HepG2 (cell line): Measurements from ENCODE around the gene CYYR1. TPM values are rescaled to one million over a fixed set of nuclear protein-coding genes. Genes with fewer than 3 reads are reported as not detected.

Experiments
- ATAC-seq: fragments of 200-7000 bp; cut with Tn5 transposase; 3 replicates; pipeline ENCODE4 v1.9.1; 2020; ENCODE audit warnings: mild to moderate bottlenecking, moderate library complexity
- BruUV-seq: library from RNA; stranded (reverse); fragments of 400-500 nt; replicated peaks from 2 replicates; lab custom pipeline; 2021; lab: Mats Ljungman, UMichigan
- CTCF ChIA-PET: fragments of 300-600 bp; formaldehyde crosslinking; extraction: SDS; loops from one replicate; lab custom pipeline; 2021; ENCODE audit warnings: low total read pairs, inconsistent platforms, low intra/inter-chr PET ratio; lab: Yijun Ruan, JAX
- POLR2A ChIA-PET: fragments of 350-600 bp; sonication (Branson Sonifier 250); formaldehyde crosslinking; loops from one replicate; lab custom pipeline; 2020; ENCODE audit warnings: antibody characterized with exemption, inconsistent platforms; lab: Yijun Ruan, JAX
- DNase-seq: peaks from one replicate; pipeline ENCODE4 v3.0.0-alpha.2; 2015; ENCODE audit warnings: low spot score
- FAIRE-seq: peaks from 3 replicates; lab custom pipeline; 2011; peaks lifted over from hg19 to GRCh38; lab: Jason Lieb, UNC
- H2AFZ ChIP-seq: one replicate; pipeline ENCODE4 v1.6.1; 2011; ENCODE audit warnings: low read length, inconsistent platforms
- H3K27ac ChIP-seq: fragments of 300-600 bp; 3 replicates; pipeline ENCODE4 v1.8.0; 2011; ENCODE audit warnings: mixed run types, mild to moderate bottlenecking, mixed read lengths, low read length, inconsistent platforms; ENCODE audit not compliant: insufficient read depth; ENCODE audit errors: extremely low read length
- H3K27me3 ChIP-seq, 2 experiments: fragments of 200-600 bp in 1 of 2; 2 replicates in 1 of 2; 3 replicates in 1 of 2; pipeline versions ENCODE4 v1.6.0 to v1.8.0; 2011; ENCODE audit warnings: low read length in 2 of 2, mild to moderate bottlenecking in 2 of 2, moderate library complexity in 2 of 2, inconsistent platforms in 1 of 2; ENCODE audit not compliant: insufficient read depth in 2 of 2, control insufficient read depth in 1 of 2
- H3K36me3 ChIP-seq, 2 experiments: fragments of 200-600 bp in 1 of 2; replicated peaks in 1 of 2; 2 replicates in 1 of 2; 3 replicates in 1 of 2; pipeline versions ENCODE4 v1.5.1 to v1.8.0; 2011; ENCODE audit warnings: low read length in 2 of 2, inconsistent platforms in 1 of 2; ENCODE audit not compliant: insufficient read depth in 2 of 2, control insufficient read depth in 1 of 2
- H3K4me1 ChIP-seq: 2 replicates; pipeline ENCODE4 v1.5.1; 2012; ENCODE audit warnings: low read length, inconsistent platforms; ENCODE audit not compliant: insufficient read depth
- H3K4me2 ChIP-seq: 2 replicates; pipeline ENCODE4 v1.6.0; 2011; ENCODE audit warnings: low read depth, low read length, inconsistent platforms
- H3K4me3 ChIP-seq, 3 experiments: fragments of 200-600 bp in 1 of 3; sonication (generic), shearing (Covaris generic) in 1 of 3; replicated peaks in 1 of 3; 2 replicates each; pipeline ENCODE4 v1.5.1; 2011 to 2016; ENCODE audit warnings: low read length in 3 of 3, inconsistent platforms in 2 of 3, low read depth in 2 of 3, mild to moderate bottlenecking in 2 of 3, control low read depth in 1 of 3, mixed read lengths in 1 of 3; ENCODE audit not compliant: insufficient read depth in 1 of 3
- H3K79me2 ChIP-seq: one replicate; pipeline ENCODE4 v1.6.1; 2011; ENCODE audit warnings: low read length, inconsistent platforms; ENCODE audit not compliant: insufficient read depth
- H3K9ac ChIP-seq: 2 replicates; pipeline ENCODE4 v1.6.0; 2011; ENCODE audit warnings: mild to moderate bottlenecking, low read depth, low read length, inconsistent platforms; ENCODE audit not compliant: insufficient read depth
- H3K9me3 ChIP-seq: 2 replicates; pipeline ENCODE4 v1.5.1; 2012; ENCODE audit warnings: mild to moderate bottlenecking, low read length
- H4K20me1 ChIP-seq: 2 replicates; pipeline ENCODE4 v1.6.0; 2011; ENCODE audit warnings: inconsistent platforms, mild to moderate bottlenecking, low read length, moderate library complexity; ENCODE audit not compliant: insufficient read depth
- EHMT2 ChIP-seq: fragments of 200-600 bp; sonication (generic); IDR thresholded peaks from 2 replicates; pipeline ENCODE4 v1.7.0; 2017; ENCODE audit warnings: antibody characterized with exemption, low read depth, low read length, borderline replicate concordance
- HNRNPLL ChIP-seq: fragments of 200-400 bp; formaldehyde crosslinking; IDR thresholded peaks from 2 replicates; pipeline ENCODE4 v1.6.1; 2017; ENCODE audit warnings: mild to moderate bottlenecking, low read depth, low read length; ENCODE audit not compliant: poor library complexity, severe bottlenecking
- JUN ChIP-seq: sonication (generic); formaldehyde crosslinking; IDR thresholded peaks from 2 replicates; pipeline ENCODE4 v1.4.0; 2020; ENCODE audit warnings: mild to moderate bottlenecking, missing genetic modification reagents
- KDM6A ChIP-seq: IDR thresholded peaks from 2 replicates; pipeline ENCODE4 v1.6.1; 2016; ENCODE audit warnings: low read depth
- PHB2 ChIP-seq: fragments of 450-650 bp; IDR thresholded peaks from 2 replicates; pipeline ENCODE4 v1.6.1; 2018; ENCODE audit not compliant: partially characterized antibody
- SIX4 ChIP-seq: sonication (generic); formaldehyde crosslinking; IDR thresholded peaks from 2 replicates; pipeline ENCODE4 v1.4.0; 2020; ENCODE audit warnings: missing genetic modification reagents
- ZBTB49 ChIP-seq: sonication (generic); formaldehyde crosslinking; IDR thresholded peaks from 2 replicates; pipeline ENCODE4 v1.4.0; 2020; ENCODE audit warnings: missing genetic modification reagents, borderline replicate concordance
- ZNF558 ChIP-seq: sonication (generic); formaldehyde crosslinking; IDR thresholded peaks from 2 replicates; pipeline ENCODE4 v1.9.0; 2022; ENCODE audit warnings: mild to moderate bottlenecking, missing genetic modification reagents, borderline replicate concordance
- ZNF589 ChIP-seq: sonication (generic); formaldehyde crosslinking; conservative IDR thresholded peaks from 2 replicates; pipeline ENCODE4 v1.8.0; 2022; ENCODE audit warnings: mild to moderate bottlenecking, moderate library complexity, missing genetic modification reagents
- ZNF773 ChIP-seq: sonication (generic); formaldehyde crosslinking; IDR thresholded peaks from 2 replicates; pipeline ENCODE4 v1.4.0; 2020; ENCODE audit warnings: missing genetic modification reagents, borderline replicate concordance
- ZNF781 ChIP-seq: sonication (generic); formaldehyde crosslinking; IDR thresholded peaks from 2 replicates; pipeline ENCODE4 v1.5.1; 2020; ENCODE audit warnings: borderline replicate concordance, mild to moderate bottlenecking, missing genetic modification reagents; ENCODE audit errors: not compliant biosample characterization
- WGBS: methylation state at CpG from one replicate; pipeline ENCODE4 v1.1.6; 2017; ENCODE audit warnings: low lambda C conversion rate; 5-methylcytosine and 5-hydroxymethylcytosine counted together
- in situ Hi-C: cut with HindIII; loops from 2 replicates; pipeline ENCODE4 v1.10.0; 2017; ENCODE audit warnings: low pct_unique_long_range_greater_than_20kb; ENCODE audit not compliant: extremely low pct_ligation_motif_present
- intact Hi-C: fragments of 100-400 bp; cut with micrococcal nuclease; formaldehyde crosslinking; loops from one replicate; pipeline ENCODE4 v1.10.0; 2022; ENCODE audit not compliant: unreplicated experiment
- polyA plus RNA-seq, 8 experiments: library from polyadenylated mRNA; depleted of rRNA in 3 of 8; stranded (reverse) in 7 of 8; unstranded in 1 of 8; fragments of >200 nt; fragmentation: Illumina TruSeq in 4 of 8; extraction: Trizol in 4 of 8; gene quantifications; 2 replicates each; pipeline versions ENCODE4 v1.2.1 to v1.2.3, GENCODE V29; 2011 to 2016; ENCODE audit warnings: low read depth in 4 of 8, missing spikeins in 1 of 8, mixed read lengths in 1 of 8; ENCODE audit not compliant: insufficient read depth in 1 of 8
- total RNA-seq, 5 experiments: library from RNA; depleted of rRNA; stranded (reverse); fragments of >200 nt; fragmentation: Illumina TruSeq; extraction: Trizol; gene quantifications; 2 replicates each; pipeline ENCODE4 v1.2.3, GENCODE V29; 2016; ENCODE audit warnings: low read depth in 1 of 5
- TF ChIP-seq, protein P1 (sequence below), 2 experiments: sonication (generic) in 1 of 2; formaldehyde crosslinking in 1 of 2; IDR thresholded peaks; 2 replicates each; pipeline versions ENCODE4 v1.4.0 to v1.6.1; 2018 to 2020; ENCODE audit warnings: missing genetic modification reagents in 2 of 2, borderline replicate concordance in 1 of 2, low read depth in 1 of 2, mild to moderate bottlenecking in 1 of 2, missing biosample characterization in 1 of 2
- TF ChIP-seq, protein P2 (sequence below): fragments of 450-650 bp; IDR thresholded peaks from 2 replicates; pipeline ENCODE4 v1.6.1; 2017; ENCODE audit warnings: mild to moderate bottlenecking
- TF ChIP-seq, protein P3 (sequence below): sonication (generic); formaldehyde crosslinking; IDR thresholded peaks from 2 replicates; pipeline ENCODE4 v1.4.0; 2020; ENCODE audit warnings: mild to moderate bottlenecking, missing genetic modification reagents

CYYR1 gene
- total and polyA plus RNA-seq, 2 of the 13 experiments (the other 11 are each of a cell fraction or from before 2014, with no cell fraction given) = not detected

GRCh38 chr21:26534517-26534916, 38.6 kb downstream of the CYYR1 start (continued):
- TF ChIP-seq ZNF558 (CRISPR knock-in tag) (no peak), ZNF773 (no peak), ZNF781 (CRISPR knock-in tag) (no peak)

GRCh38 chr21:26532208-26532607, 40.9 kb downstream of the CYYR1 start:
- in situ Hi-C loops = no loop called here
- ATAC-seq = no peak
- CTCF ChIA-PET = no interaction called here
- TF ChIP-seq, protein P1, sequence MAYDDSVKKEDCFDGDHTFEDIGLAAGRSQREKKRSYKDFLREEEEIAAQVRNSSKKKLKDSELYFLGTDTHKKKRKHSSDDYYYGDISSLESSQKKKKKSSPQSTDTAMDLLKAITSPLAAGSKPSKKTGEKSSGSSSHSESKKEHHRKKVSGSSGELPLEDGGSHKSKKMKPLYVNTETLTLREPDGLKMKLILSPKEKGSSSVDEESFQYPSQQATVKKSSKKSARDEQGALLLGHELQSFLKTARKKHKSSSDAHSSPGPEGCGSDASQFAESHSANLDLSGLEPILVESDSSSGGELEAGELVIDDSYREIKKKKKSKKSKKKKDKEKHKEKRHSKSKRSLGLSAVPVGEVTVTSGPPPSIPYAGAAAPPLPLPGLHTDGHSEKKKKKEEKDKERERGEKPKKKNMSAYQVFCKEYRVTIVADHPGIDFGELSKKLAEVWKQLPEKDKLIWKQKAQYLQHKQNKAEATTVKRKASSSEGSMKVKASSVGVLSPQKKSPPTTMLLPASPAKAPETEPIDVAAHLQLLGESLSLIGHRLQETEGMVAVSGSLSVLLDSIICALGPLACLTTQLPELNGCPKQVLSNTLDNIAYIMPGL (CRISPR knock-in tag; IDR thresholded peaks at IDR 0.05; ENCODE audit: borderline replicate concordance in 1 of 2, low read depth in 1 of 2) = no peak
- TF ChIP-seq KDM6A (CRISPR knock-in tag) (no peak), HNRNPLL (no peak), ZNF589 (CRISPR knock-in tag) (no peak), ZBTB49 (CRISPR knock-in tag) (no peak), SIX4 (CRISPR knock-in tag) (no peak), EHMT2 (no peak), PHB2 (no peak), JUN (CRISPR knock-in tag) (no peak)
- TF ChIP-seq, protein P2, sequence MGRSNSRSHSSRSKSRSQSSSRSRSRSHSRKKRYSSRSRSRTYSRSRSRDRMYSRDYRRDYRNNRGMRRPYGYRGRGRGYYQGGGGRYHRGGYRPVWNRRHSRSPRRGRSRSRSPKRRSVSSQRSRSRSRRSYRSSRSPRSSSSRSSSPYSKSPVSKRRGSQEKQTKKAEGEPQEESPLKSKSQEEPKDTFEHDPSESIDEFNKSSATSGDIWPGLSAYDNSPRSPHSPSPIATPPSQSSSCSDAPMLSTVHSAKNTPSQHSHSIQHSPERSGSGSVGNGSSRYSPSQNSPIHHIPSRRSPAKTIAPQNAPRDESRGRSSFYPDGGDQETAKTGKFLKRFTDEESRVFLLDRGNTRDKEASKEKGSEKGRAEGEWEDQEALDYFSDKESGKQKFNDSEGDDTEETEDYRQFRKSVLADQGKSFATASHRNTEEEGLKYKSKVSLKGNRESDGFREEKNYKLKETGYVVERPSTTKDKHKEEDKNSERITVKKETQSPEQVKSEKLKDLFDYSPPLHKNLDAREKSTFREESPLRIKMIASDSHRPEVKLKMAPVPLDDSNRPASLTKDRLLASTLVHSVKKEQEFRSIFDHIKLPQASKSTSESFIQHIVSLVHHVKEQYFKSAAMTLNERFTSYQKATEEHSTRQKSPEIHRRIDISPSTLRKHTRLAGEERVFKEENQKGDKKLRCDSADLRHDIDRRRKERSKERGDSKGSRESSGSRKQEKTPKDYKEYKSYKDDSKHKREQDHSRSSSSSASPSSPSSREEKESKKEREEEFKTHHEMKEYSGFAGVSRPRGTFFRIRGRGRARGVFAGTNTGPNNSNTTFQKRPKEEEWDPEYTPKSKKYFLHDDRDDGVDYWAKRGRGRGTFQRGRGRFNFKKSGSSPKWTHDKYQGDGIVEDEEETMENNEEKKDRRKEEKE = no peak
- TF ChIP-seq, protein P3, sequence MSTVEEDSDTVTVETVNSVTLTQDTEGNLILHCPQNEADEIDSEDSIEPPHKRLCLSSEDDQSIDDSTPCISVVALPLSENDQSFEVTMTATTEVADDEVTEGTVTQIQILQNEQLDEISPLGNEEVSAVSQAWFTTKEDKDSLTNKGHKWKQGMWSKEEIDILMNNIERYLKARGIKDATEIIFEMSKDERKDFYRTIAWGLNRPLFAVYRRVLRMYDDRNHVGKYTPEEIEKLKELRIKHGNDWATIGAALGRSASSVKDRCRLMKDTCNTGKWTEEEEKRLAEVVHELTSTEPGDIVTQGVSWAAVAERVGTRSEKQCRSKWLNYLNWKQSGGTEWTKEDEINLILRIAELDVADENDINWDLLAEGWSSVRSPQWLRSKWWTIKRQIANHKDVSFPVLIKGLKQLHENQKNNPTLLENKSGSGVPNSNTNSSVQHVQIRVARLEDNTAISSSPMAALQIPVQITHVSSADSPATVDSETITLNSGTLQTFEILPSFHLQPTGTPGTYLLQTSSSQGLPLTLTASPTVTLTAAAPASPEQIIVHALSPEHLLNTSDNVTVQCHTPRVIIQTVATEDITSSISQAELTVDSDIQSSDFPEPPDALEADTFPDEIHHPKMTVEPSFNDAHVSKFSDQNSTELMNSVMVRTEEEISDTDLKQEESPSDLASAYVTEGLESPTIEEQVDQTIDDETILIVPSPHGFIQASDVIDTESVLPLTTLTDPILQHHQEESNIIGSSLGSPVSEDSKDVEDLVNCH = no peak

More at GRCh38 chr21:26532208-26532607, 40.9 kb downstream of the CYYR1 start:
- Histone ChIP-seq H3K27ac (no peak overlapping the region), H3K9me3 (peaks cover 82% of the 10 kb centered on the region), H3K9ac (no peak overlapping the region), H2AFZ (no peak overlapping the region), H3K36me3 (no peaks in the 10 kb centered on the region), H3K4me3 (no peak overlapping the region), H3K79me2 (no peaks in the 10 kb centered on the region), H3K4me2 (no peak overlapping the region), H3K27me3 (no peaks in the 10 kb centered on the region), H4K20me1 (no peaks in the 10 kb centered on the region), H3K4me1 (no peaks in the 10 kb centered on the region)
- no TSS peak for BruUV-seq
- WGBS = 2% methylated on average over 2 of the region's 2 CpGs
- DNase-seq = no peak
- POLR2A ChIA-PET = no interaction called here
- intact Hi-C loops = no loop called here
- no peak for FAIRE-seq
